ENCODE results near the gene SDF2. TPM values are rescaled to one million over a fixed set of nuclear protein-coding genes. Genes with fewer than 3 reads are reported as not detected.
"Not testable (repeated sequence)": the region's sequence is repeated elsewhere in the genome, so short reads cannot be mapped to it uniquely, and the experiment has no call there.

The SDF2 gene
- total and polyA plus RNA-seq, 8 donors, result 38.7 to 88.1 (median 44.5) TPM

- Histone ChIP-seq H3K27me3 (no peaks in the 10 kb centered on the region), H3K4me1 (peaks cover 0 to 14% (median 4%) of the 10 kb centered on the region in 4 donors), H3K36me3 (peaks cover 48 to 80% (median 76%) of the 10 kb centered on the region in 4 donors), H3K9me3 (no peaks in the 10 kb centered on the region), H3K4me3 (no peak within 1 kb of the TSS), H3K27ac (no peak within 1 kb of the TSS)
- TF ChIP-seq, protein P1, sequence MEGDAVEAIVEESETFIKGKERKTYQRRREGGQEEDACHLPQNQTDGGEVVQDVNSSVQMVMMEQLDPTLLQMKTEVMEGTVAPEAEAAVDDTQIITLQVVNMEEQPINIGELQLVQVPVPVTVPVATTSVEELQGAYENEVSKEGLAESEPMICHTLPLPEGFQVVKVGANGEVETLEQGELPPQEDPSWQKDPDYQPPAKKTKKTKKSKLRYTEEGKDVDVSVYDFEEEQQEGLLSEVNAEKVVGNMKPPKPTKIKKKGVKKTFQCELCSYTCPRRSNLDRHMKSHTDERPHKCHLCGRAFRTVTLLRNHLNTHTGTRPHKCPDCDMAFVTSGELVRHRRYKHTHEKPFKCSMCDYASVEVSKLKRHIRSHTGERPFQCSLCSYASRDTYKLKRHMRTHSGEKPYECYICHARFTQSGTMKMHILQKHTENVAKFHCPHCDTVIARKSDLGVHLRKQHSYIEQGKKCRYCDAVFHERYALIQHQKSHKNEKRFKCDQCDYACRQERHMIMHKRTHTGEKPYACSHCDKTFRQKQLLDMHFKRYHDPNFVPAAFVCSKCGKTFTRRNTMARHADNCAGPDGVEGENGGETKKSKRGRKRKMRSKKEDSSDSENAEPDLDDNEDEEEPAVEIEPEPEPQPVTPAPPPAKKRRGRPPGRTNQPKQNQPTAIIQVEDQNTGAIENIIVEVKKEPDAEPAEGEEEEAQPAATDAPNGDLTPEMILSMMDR (IDR thresholded peaks at IDR 0.05), result no peak
- no peak for TF ChIP-seq POLR2AphosphoS5 (IDR thresholded peaks at IDR 0.05)
- TF ChIP-seq POLR2A (IDR thresholded peaks at IDR 0.05), result no peak
- TF ChIP-seq EP300 (IDR thresholded peaks at IDR 0.05), result no peak
- WGBS, 5 donors, result 67 to 86% (median 82%) methylated on average over 5 of the region's 5 CpGs
- intact Hi-C loops (cut with DNase I; ENCODE audit: low total_unique reads), result no loop called here
- DNase-seq, result peak in 1 of 2 donors; percentile 9
Observed at GRCh38 chr17:28613931-28614381, 47.8 kb downstream of the SDF2 start, which contains the start of gene RSKR. TSS of gene RSKR (minus strand) at chr17:28614185. CDS start at chr17:28614161, 24 bp downstream.

DNA sequence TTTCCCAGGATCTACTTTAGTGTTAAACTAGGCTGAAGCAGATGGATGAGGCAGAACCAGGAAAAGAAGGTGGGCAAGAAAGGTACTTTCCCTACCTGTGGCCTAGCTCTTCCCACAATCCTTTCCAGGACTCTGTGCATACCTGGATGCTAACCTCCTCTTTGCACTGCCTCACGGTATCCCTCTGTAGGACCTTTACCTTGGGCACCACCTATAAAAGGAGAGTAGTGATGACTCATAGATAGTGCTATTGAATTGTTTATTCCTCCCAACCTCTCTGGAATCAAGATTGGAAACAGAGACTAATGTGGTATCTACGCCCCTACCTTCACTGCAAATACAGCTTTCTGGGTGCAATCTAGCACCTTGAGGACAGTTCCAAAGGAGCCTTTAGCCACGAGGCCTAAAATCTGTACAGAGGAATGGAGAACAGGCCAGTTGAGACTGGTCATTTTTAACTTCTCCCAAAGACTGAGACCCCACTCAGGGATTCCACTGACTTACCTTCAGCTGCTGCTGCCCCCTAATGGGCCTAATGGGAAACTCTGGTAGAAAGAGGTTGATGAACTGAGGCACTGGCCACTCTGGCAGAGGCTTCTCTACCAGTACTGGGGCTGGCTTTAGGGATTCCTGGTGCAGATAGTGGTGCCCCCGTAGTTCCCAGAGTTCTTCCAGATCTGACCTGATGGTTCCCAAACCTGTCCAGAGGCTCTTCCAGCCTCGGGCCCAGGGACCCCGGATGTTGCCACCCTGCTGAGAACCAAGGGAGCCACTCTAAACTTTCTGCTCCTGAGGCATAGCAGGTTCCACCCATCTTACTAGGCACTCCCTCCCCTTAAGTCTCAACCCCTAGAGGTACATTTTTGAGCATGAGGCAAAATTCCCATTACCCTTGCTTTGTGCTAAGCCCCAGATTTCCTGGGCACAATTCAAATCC, 48.5 kb downstream of the SDF2 start:
- Histone ChIP-seq H3K36me3 (peaks cover 41 to 73% (median 68%) of the 10 kb centered on the region in 4 donors), H3K9me3 (no peaks in the 10 kb centered on the region), H3K27me3 (no peaks in the 10 kb centered on the region), H3K27ac (no peak overlapping the region), H3K4me3 (no peak overlapping the region), H3K4me1 (peaks cover 0 to 14% (median 4%) of the 10 kb centered on the region in 4 donors)
- TF ChIP-seq POLR2A (IDR thresholded peaks at IDR 0.05) (no peak), POLR2AphosphoS5 (IDR thresholded peaks at IDR 0.05) (no peak), EP300 (IDR thresholded peaks at IDR 0.05) (no peak)
- TF ChIP-seq, protein P1 (IDR thresholded peaks at IDR 0.05), result peak in 5 of 7 experiments; percentile 31 to 62 (median 38)
- DNase-seq, result peak; percentile 33 to 63
- 62 to 79% (median 74%) methylated on average over 3 to 6 of the region's 6 CpGs for WGBS, 5 donors
- intact Hi-C loops (cut with DNase I; ENCODE audit: low total_unique reads), result no loop called here

DNA sequence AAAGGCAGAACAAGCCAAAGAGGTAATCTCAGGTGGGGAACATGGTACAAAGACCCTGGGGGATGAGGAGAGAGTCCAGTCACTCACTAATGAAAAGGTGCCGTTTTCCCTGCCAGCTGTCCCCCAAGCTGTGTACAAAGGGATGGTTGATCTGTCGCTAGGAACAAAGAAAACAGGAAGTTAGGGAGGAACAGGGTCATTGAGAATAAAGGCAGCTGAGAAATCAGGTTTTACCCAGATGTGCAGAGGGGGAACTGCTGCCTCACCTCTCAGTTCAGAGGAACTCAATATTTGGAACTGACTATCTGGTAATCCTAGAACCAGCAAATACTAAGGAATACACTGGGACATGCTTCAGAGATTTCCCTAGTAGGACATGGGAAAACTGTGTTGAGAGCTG, 49.2 kb downstream of the SDF2 start:
- DNase-seq, result no peak
- intact Hi-C loops (cut with DNase I; ENCODE audit: low total_unique reads), result no loop called here
- Histone ChIP-seq H3K4me3 (no peak overlapping the region), H3K9me3 (no peaks in the 10 kb centered on the region), H3K36me3 (peaks cover 34 to 66% (median 62%) of the 10 kb centered on the region in 4 donors), H3K27ac (no peak overlapping the region), H3K4me1 (peaks cover 0 to 14% (median 4%) of the 10 kb centered on the region in 4 donors), H3K27me3 (no peaks in the 10 kb centered on the region)
- no peak for TF ChIP-seq POLR2A (IDR thresholded peaks at IDR 0.05)
- no peak for TF ChIP-seq POLR2AphosphoS5 (IDR thresholded peaks at IDR 0.05)
- TF ChIP-seq, protein P1 (IDR thresholded peaks at IDR 0.05), result no peak
- TF ChIP-seq EP300 (IDR thresholded peaks at IDR 0.05), result no peak
- 40 to 69% (median 59%) methylated on average over 2 of the region's 2 CpGs for WGBS, 5 donors

GRCh38 chr17:28610376-28610775, 51.3 kb downstream of the SDF2 start:
- H3K27ac ChIP-seq, result no peak overlapping the region
- TF ChIP-seq POLR2A (IDR thresholded peaks at IDR 0.05) (no peak), EP300 (IDR thresholded peaks at IDR 0.05) (no peak), POLR2AphosphoS5 (IDR thresholded peaks at IDR 0.05) (no peak)
- TF ChIP-seq, protein P1 (IDR thresholded peaks at IDR 0.05), result no peak
- H3K9me3 ChIP-seq, result no peaks in the 10 kb centered on the region
- DNase-seq, result peak in 1 of 2 donors; percentile 36
- H3K27me3 ChIP-seq, result no peaks in the 10 kb centered on the region
- 50 to 78% (median 62%) methylated on average over 8 of the region's 8 CpGs for WGBS, 5 donors
- peaks cover 13 to 54% (median 44%) of the 10 kb centered on the region in 4 donors for H3K36me3 ChIP-seq
- no peak overlapping the region for H3K4me3 ChIP-seq
- intact Hi-C loops (cut with DNase I; ENCODE audit: low total_unique reads), result no loop called here
- peaks cover 0 to 14% (median 4%) of the 10 kb centered on the region in 4 donors for H3K4me1 ChIP-seq

- 88 to 100% (median 95%) methylated on average over 2 to 28 of the region's 31 CpGs for WGBS, 5 donors
- H3K4me3 ChIP-seq; DNase-seq; intact Hi-C loops (cut with DNase I; ENCODE audit: low total_unique reads); H3K27me3 ChIP-seq; H3K27ac ChIP-seq; H3K9me3 ChIP-seq: not testable (repeated sequence)
- Histone ChIP-seq H3K36me3 (peaks cover 0 to 12% (median 3%) of the 10 kb centered on the region in 4 donors), H3K4me1 (peaks cover 0 to 13% (median 10%) of the 10 kb centered on the region in 4 donors)
Observed at GRCh38 chr17:28604031-28604430, 57.7 kb downstream of the SDF2 start.

Measured in stomach (tissue), 9 donors.